HepG2 (cell line): ENCODE results near the gene MST1. TPM values are rescaled to one million over a fixed set of nuclear protein-coding genes. Genes with fewer than 3 reads are reported as not detected.

Experiments used
- ATF7 ChIP-seq, 2 experiments: fragments of 450-650 bp in 1 of 2; sonication (generic) in 1 of 2; formaldehyde crosslinking in 1 of 2; IDR thresholded peaks; 2 replicates each; pipeline versions ENCODE4 v1.4.0 to v1.6.1; 2016 to 2020; ENCODE audit warnings: antibody characterized with exemption in 1 of 2, mild to moderate bottlenecking in 1 of 2, missing genetic modification reagents in 1 of 2
- CEBPZ ChIP-seq: IDR thresholded peaks from 2 replicates; pipeline ENCODE4 v1.6.1; 2012; ENCODE audit warnings: low read length, improper control_type of control experiment
- CENPBD1 ChIP-seq: sonication (generic); formaldehyde crosslinking; IDR thresholded peaks from 2 replicates; pipeline ENCODE4 v1.8.0; 2022; ENCODE audit warnings: missing genetic modification reagents, low read depth, mild to moderate bottlenecking, borderline replicate concordance
- GABPB1 ChIP-seq: IDR thresholded peaks from 2 replicates; pipeline ENCODE4 v1.6.1; 2016; ENCODE audit warnings: mild to moderate bottlenecking, missing genetic modification reagents, moderate library complexity, missing compliant biosample characterization
- HMG20B ChIP-seq: conservative IDR thresholded peaks from 2 replicates; pipeline ENCODE4 v1.6.1; 2016; ENCODE audit warnings: missing genetic modification reagents, missing compliant biosample characterization
- HNRNPUL1 ChIP-seq: fragments of 200-400 bp; formaldehyde crosslinking; IDR thresholded peaks from 2 replicates; pipeline ENCODE4 v1.6.1; 2017; ENCODE audit warnings: low read depth, mild to moderate bottlenecking, low read length, moderate library complexity
- IRF2 ChIP-seq: IDR thresholded peaks from 2 replicates; pipeline ENCODE4 v1.6.1; 2018; ENCODE audit warnings: missing genetic modification reagents, missing compliant biosample characterization
- ISL2 ChIP-seq: sonication (generic); formaldehyde crosslinking; IDR thresholded peaks from 2 replicates; pipeline ENCODE4 v1.5.0; 2020; ENCODE audit warnings: missing genetic modification reagents
- ISX ChIP-seq: sonication (generic); formaldehyde crosslinking; conservative IDR thresholded peaks from 2 replicates; pipeline ENCODE4 v1.5.0; 2020; ENCODE audit warnings: missing genetic modification reagents
- MYC ChIP-seq: sonication (generic); formaldehyde crosslinking; IDR thresholded peaks from 2 replicates; pipeline ENCODE4 v1.9.0; 2021; ENCODE audit warnings: missing genetic modification reagents, borderline replicate concordance
- MZF1 ChIP-seq: sonication (generic); formaldehyde crosslinking; IDR thresholded peaks from 2 replicates; pipeline ENCODE4 v1.8.1; 2023; ENCODE audit warnings: mild to moderate bottlenecking, missing genetic modification reagents, borderline replicate concordance
- NR2F2 ChIP-seq: IDR thresholded peaks from 2 replicates; pipeline ENCODE4 v1.6.1; 2012; ENCODE audit warnings: low read depth, inconsistent platforms, borderline replicate concordance
- PHF21A ChIP-seq: sonication (generic); formaldehyde crosslinking; IDR thresholded peaks from 2 replicates; pipeline ENCODE4 v1.5.0; 2020; ENCODE audit warnings: mild to moderate bottlenecking, missing genetic modification reagents
- POGZ ChIP-seq: sonication (generic); formaldehyde crosslinking; IDR thresholded peaks from 2 replicates; pipeline ENCODE4 v1.4.0; 2020; ENCODE audit warnings: mild to moderate bottlenecking, missing genetic modification reagents
- SMC3 ChIP-seq: IDR thresholded peaks from 2 replicates; pipeline ENCODE4 v1.6.1; 2011; ENCODE audit warnings: low read length, improper control_type of control experiment
- SP5 ChIP-seq: IDR thresholded peaks from 2 replicates; pipeline ENCODE4 v1.6.1; 2016; ENCODE audit warnings: low read depth, borderline replicate concordance
- TOE1 ChIP-seq: sonication (generic); formaldehyde crosslinking; IDR thresholded peaks from 2 replicates; pipeline ENCODE4 v1.4.0; 2020; ENCODE audit warnings: mild to moderate bottlenecking, missing genetic modification reagents
- ZFP37 ChIP-seq: sonication (generic); formaldehyde crosslinking; IDR thresholded peaks from 2 replicates; pipeline ENCODE4 v1.4.0; 2020; ENCODE audit warnings: missing genetic modification reagents, borderline replicate concordance
- ZMYM2 ChIP-seq: sonication (generic); formaldehyde crosslinking; IDR thresholded peaks from 2 replicates; pipeline ENCODE4 v1.8.0; 2022; ENCODE audit warnings: mild to moderate bottlenecking, missing genetic modification reagents
- ZNF24 ChIP-seq: fragments of 450-650 bp; IDR thresholded peaks from 2 replicates; pipeline ENCODE4 v1.6.1; 2017; ENCODE audit warnings: antibody characterized with exemption, mild to moderate bottlenecking
- ZNF282 ChIP-seq: fragments of 450-650 bp; IDR thresholded peaks from 2 replicates; pipeline ENCODE4 v1.6.1; 2018; ENCODE audit not compliant: partially characterized antibody
- ZNF326 ChIP-seq: sonication (generic); formaldehyde crosslinking; IDR thresholded peaks from 2 replicates; pipeline ENCODE4 v1.4.0; 2020; ENCODE audit warnings: missing genetic modification reagents, borderline replicate concordance
- ZNF501 ChIP-seq: sonication (generic); formaldehyde crosslinking; IDR thresholded peaks from 2 replicates; pipeline ENCODE4 v1.5.1; 2020; ENCODE audit warnings: mild to moderate bottlenecking, moderate library complexity, missing genetic modification reagents
- ZNF557 ChIP-seq: sonication (generic); formaldehyde crosslinking; IDR thresholded peaks from 2 replicates; pipeline ENCODE4 v1.4.0; 2020; ENCODE audit warnings: missing genetic modification reagents
- ZNF574 ChIP-seq: sonication (generic); formaldehyde crosslinking; IDR thresholded peaks from 2 replicates; pipeline ENCODE4 v1.4.0; 2020; ENCODE audit warnings: missing genetic modification reagents
- ZNF615 ChIP-seq: sonication (generic); formaldehyde crosslinking; IDR thresholded peaks from 2 replicates; pipeline ENCODE4 v1.5.0; 2020; ENCODE audit warnings: mild to moderate bottlenecking, missing genetic modification reagents, borderline replicate concordance
- ZNF737 ChIP-seq: sonication (generic); formaldehyde crosslinking; IDR thresholded peaks from 2 replicates; pipeline ENCODE4 v1.5.0; 2020; ENCODE audit warnings: missing genetic modification reagents, mild to moderate bottlenecking, borderline replicate concordance
- ZSCAN22 ChIP-seq: sonication (generic); formaldehyde crosslinking; IDR thresholded peaks from 2 replicates; pipeline ENCODE4 v1.4.0; 2020; ENCODE audit warnings: mild to moderate bottlenecking, missing genetic modification reagents
- polyA plus RNA-seq, 8 experiments: library from polyadenylated mRNA; depleted of rRNA in 3 of 8; stranded (reverse) in 7 of 8; unstranded in 1 of 8; fragments of >200 nt; fragmentation: Illumina TruSeq in 4 of 8; extraction: Trizol in 4 of 8; gene quantifications; 2 replicates each; pipeline versions ENCODE4 v1.2.1 to v1.2.3, GENCODE V29; 2011 to 2016; ENCODE audit warnings: low read depth in 4 of 8, missing spikeins in 1 of 8, mixed read lengths in 1 of 8; ENCODE audit not compliant: insufficient read depth in 1 of 8
- total RNA-seq, 5 experiments: library from RNA; depleted of rRNA; stranded (reverse); fragments of >200 nt; fragmentation: Illumina TruSeq; extraction: Trizol; gene quantifications; 2 replicates each; pipeline ENCODE4 v1.2.3, GENCODE V29; 2016; ENCODE audit warnings: low read depth in 1 of 5

MST1 gene
- total and polyA plus RNA-seq, 2 of the 13 experiments (the other 11 are each of a cell fraction or from before 2014, with no cell fraction given): 189 to 452 TPM

- no peak for TF ChIP-seq ATF7 (IDR thresholded peaks at IDR 0.05)
- no peak for TF ChIP-seq ATF7 (CRISPR knock-in tag; IDR thresholded peaks at IDR 0.05)
- TF ChIP-seq ZNF24: no peak
- no peak for TF ChIP-seq ZNF574 (CRISPR knock-in tag)
- TF ChIP-seq ISL2 (CRISPR knock-in tag): no peak
- no peak for TF ChIP-seq ZNF737
- no peak for TF ChIP-seq TOE1 (CRISPR knock-in tag)
- TF ChIP-seq ZFP37 (CRISPR knock-in tag): no peak
- TF ChIP-seq CENPBD1 (CRISPR knock-in tag): no peak
- TF ChIP-seq ZNF326 (CRISPR knock-in tag): no peak
- TF ChIP-seq ZSCAN22: 0 out of 2 replicates have a peak, but pooled peaks have one; percentile 52
- TF ChIP-seq NR2F2: no peak
- TF ChIP-seq SP5: peak; percentile 81
- 0 out of 2 replicates have a peak, but pooled peaks have one; percentile 26 for TF ChIP-seq ZMYM2 (CRISPR knock-in tag)
- no peak for TF ChIP-seq SMC3
- TF ChIP-seq MZF1: no peak
- TF ChIP-seq ZNF615: no peak
- TF ChIP-seq MYC (CRISPR knock-in tag): no peak
- TF ChIP-seq CEBPZ: no peak
- peak; percentile 98 for TF ChIP-seq ZNF282
- no peak for TF ChIP-seq ZNF557 (CRISPR knock-in tag)
- TF ChIP-seq ZNF501 (CRISPR knock-in tag): no peak
- peak; percentile 58; the same call in 1 of the 2 replicates for TF ChIP-seq PHF21A (CRISPR knock-in tag)
- TF ChIP-seq POGZ: peak; percentile 48; the same call in 1 of the 2 replicates
- no peak for TF ChIP-seq HNRNPUL1
- no peak for TF ChIP-seq HMG20B (CRISPR knock-in tag)
- TF ChIP-seq ISX (CRISPR knock-in tag): no peak
- TF ChIP-seq GABPB1 (CRISPR knock-in tag): no peak
- no peak for TF ChIP-seq IRF2 (CRISPR knock-in tag)
These were observed 22.7 kb downstream of the MST1 start (continued) for GRCh38 chr3:49666592-49666991.
